IMR-90 (cell line): ENCODE data around the gene ARMC9. TPM values are rescaled to one million over a fixed set of nuclear protein-coding genes. Genes with fewer than 3 reads are reported as not detected.

Source experiments
- ATAC-seq: fragments of 200-7000 bp; cut with Tn5 transposase; 2 replicates; pipeline ENCODE4 v1.9.1; 2020; ENCODE audit warnings: low read depth, mild to moderate bottlenecking, moderate library complexity
- BruUV-seq: library from RNA; stranded (reverse); fragments of 400-500 nt; replicated peaks from 2 replicates; lab custom pipeline; 2021; lab: Mats Ljungman, UMichigan
- CTCF ChIA-PET: fragments of 300-600 bp; formaldehyde crosslinking; extraction: SDS; loops from one replicate; lab custom pipeline; 2021; ENCODE audit warnings: antibody characterized with exemption; lab: Yijun Ruan, JAX
- POLR2A ChIA-PET: fragments of 300-600 bp; sonication (Branson Sonifier 250); formaldehyde crosslinking; loops from one replicate; lab custom pipeline; 2022; ENCODE audit warnings: antibody characterized with exemption; ENCODE audit not compliant: unreplicated experiment; lab: Charles Lee
- DNase-seq: peaks from one replicate; pipeline ENCODE4 v3.0.0; 2013
- H2AFZ ChIP-seq: replicated peaks from 2 replicates; pipeline ENCODE3; 2013; ENCODE audit warnings: low read length, mild to moderate bottlenecking; ENCODE audit not compliant: poor library complexity
- H2AK5ac ChIP-seq: 2 replicates; pipeline ENCODE4 v1.6.1; 2013; ENCODE audit warnings: low read depth, low read length, inconsistent platforms
- H2AK9ac ChIP-seq: replicated peaks from 2 replicates; pipeline ENCODE3; 2013; ENCODE audit warnings: mild to moderate bottlenecking, low read depth, low read length, moderate library complexity; ENCODE audit not compliant: poor library complexity
- H2BK120ac ChIP-seq: 2 replicates; pipeline ENCODE4 v1.6.1; 2013; ENCODE audit warnings: low read depth, low read length, inconsistent platforms
- H2BK15ac ChIP-seq: 3 replicates; pipeline ENCODE4 v1.6.1; 2013; ENCODE audit warnings: low read depth, low read length, inconsistent platforms
- H2BK20ac ChIP-seq: 2 replicates; pipeline ENCODE4 v1.6.1; 2013; ENCODE audit warnings: low read depth, mild to moderate bottlenecking, inconsistent platforms, low read length, moderate library complexity
- H2BK5ac ChIP-seq: 2 replicates; pipeline ENCODE4 v1.6.1; 2013; ENCODE audit warnings: mild to moderate bottlenecking, low read depth, low read length, inconsistent platforms; ENCODE audit not compliant: poor library complexity, severe bottlenecking
- H3K14ac ChIP-seq: replicated peaks from 2 replicates; pipeline ENCODE4 v1.6.1; 2013; ENCODE audit warnings: low read depth, low read length, inconsistent platforms
- H3K18ac ChIP-seq: 2 replicates; pipeline ENCODE4 v1.6.1; 2013; ENCODE audit warnings: low read depth, low read length, control low read depth
- H3K23ac ChIP-seq: 2 replicates; pipeline ENCODE4 v1.6.1; 2013; ENCODE audit warnings: low read depth, low read length, inconsistent platforms
- H3K27ac ChIP-seq: 2 replicates; pipeline ENCODE4 v1.5.1; 2013; ENCODE audit warnings: mild to moderate bottlenecking, control low read depth, low read length; ENCODE audit not compliant: insufficient read depth
- H3K27me3 ChIP-seq: 2 replicates; pipeline ENCODE4 v1.6.1; 2013; ENCODE audit warnings: low read length; ENCODE audit not compliant: control insufficient read depth, insufficient read depth
- H3K36me3 ChIP-seq: 2 replicates; pipeline ENCODE4 v1.6.1; 2013; ENCODE audit warnings: low read length, mixed read lengths; ENCODE audit not compliant: control insufficient read depth, insufficient read depth
- H3K4ac ChIP-seq: 2 replicates; pipeline ENCODE4 v1.6.1; 2013; ENCODE audit warnings: low read depth, low read length, inconsistent platforms
- H3K4me1 ChIP-seq: 2 replicates; pipeline ENCODE4 v1.6.1; 2013; ENCODE audit warnings: low read length, mixed read lengths; ENCODE audit not compliant: control insufficient read depth, insufficient read depth
- H3K4me2 ChIP-seq: 2 replicates; pipeline ENCODE4 v1.6.1; 2013; ENCODE audit warnings: low read depth, mild to moderate bottlenecking, control low read depth, low read length, moderate library complexity
- H3K4me3 ChIP-seq: 2 replicates; pipeline ENCODE4 v1.5.1; 2013; ENCODE audit warnings: low read depth, mild to moderate bottlenecking, control low read depth, low read length, moderate library complexity; ENCODE audit not compliant: insufficient read depth
- H3K56ac ChIP-seq: 2 replicates; pipeline ENCODE4 v1.6.1; 2013; ENCODE audit warnings: low read length, inconsistent platforms; ENCODE audit not compliant: insufficient read depth; ENCODE audit errors: extremely low read depth
- H3K79me1 ChIP-seq, 2 experiments: 2 replicates each; pipeline ENCODE4 v1.6.1; 2013; ENCODE audit warnings: low read length in 2 of 2, inconsistent platforms in 1 of 2, low read depth in 1 of 2
- H3K9ac ChIP-seq: 2 replicates; pipeline ENCODE4 v1.6.1; 2013; ENCODE audit warnings: low read depth, low read length, control low read depth
- H3K9me1 ChIP-seq: 2 replicates; pipeline ENCODE4 v1.6.1; 2013; ENCODE audit warnings: low read length, inconsistent platforms; ENCODE audit not compliant: insufficient read depth
- H3K9me3 ChIP-seq: 2 replicates; pipeline ENCODE4 v1.6.1; 2013; ENCODE audit warnings: low read length; ENCODE audit not compliant: control insufficient read depth, insufficient read depth
- H4K20me1 ChIP-seq: 2 replicates; pipeline ENCODE4 v1.6.1; 2013; ENCODE audit warnings: low read length, inconsistent platforms; ENCODE audit not compliant: insufficient read depth
- H4K5ac ChIP-seq: 2 replicates; pipeline ENCODE4 v1.6.1; 2013; ENCODE audit warnings: mild to moderate bottlenecking, low read depth, low read length, control low read depth
- H4K8ac ChIP-seq, 2 experiments: 2 replicates each; pipeline ENCODE4 v1.6.1; 2013; ENCODE audit warnings: low read depth in 2 of 2, low read length in 2 of 2, control low read depth in 1 of 2, inconsistent platforms in 1 of 2
- H4K91ac ChIP-seq: 2 replicates; pipeline ENCODE4 v1.6.1; 2013; ENCODE audit warnings: low read depth, low read length, inconsistent platforms; ENCODE audit not compliant: insufficient read depth
- BHLHE40 ChIP-seq: fragments of 150-350 bp; IDR thresholded peaks from 2 replicates; pipeline ENCODE4 v1.6.1; 2016; ENCODE audit warnings: mild to moderate bottlenecking, low read depth, low read length
- CEBPB ChIP-seq: IDR thresholded peaks from 2 replicates; pipeline ENCODE4 v1.6.1; 2012; ENCODE audit warnings: low read depth, low read length, improper control_type of control experiment
- CTCF ChIP-seq: conservative IDR thresholded peaks from 2 replicates; pipeline ENCODE4 v1.5.1; 2012; ENCODE audit warnings: mild to moderate bottlenecking, low read depth, low read length, improper control_type of control experiment
- RAD21 ChIP-seq: IDR thresholded peaks from 2 replicates; pipeline ENCODE4 v1.6.1; 2012; ENCODE audit warnings: low read length, improper control_type of control experiment
- WGBS, 2 experiments: methylation state at CpG; one replicate each; pipeline versions ENCODE4 v1.1.5 to v1.1.7; 2013; ENCODE audit warnings: missing lambda C conversion rate in 2 of 2; ENCODE audit not compliant: insufficient read length in 1 of 2; ENCODE audit errors: extremely low coverage in 2 of 2; 5-methylcytosine and 5-hydroxymethylcytosine counted together
- dilution Hi-C: fragments of 300-500 bp; cut with HindIII; formaldehyde crosslinking; loops from one replicate; pipeline ENCODE4 v1.14.3; 2018; ENCODE audit warnings: low sequenced_read_pairs; ENCODE audit not compliant: unreplicated experiment
- in situ Hi-C: fragments of 300-500 bp; cut with MboI; formaldehyde crosslinking; loops from 3 replicates; pipeline ENCODE4 v1.14.3; 2019; ENCODE audit warnings: low sequenced_read_pairs, inconsistent platforms, mixed read lengths
- intact Hi-C: fragments of 100-400 bp; cut with micrococcal nuclease; formaldehyde crosslinking; loops from 2 replicates; pipeline ENCODE4 v1.10.0; 2022
- polyA plus RNA-seq, 3 experiments: library from polyadenylated mRNA; depleted of rRNA; stranded (reverse); fragments of >200 nt; gene quantifications; 2 replicates each; pipeline ENCODE4 v1.2.3, GENCODE V29; 2012; ENCODE audit warnings: low replicate concordance in 1 of 3
- total RNA-seq: library from RNA; depleted of rRNA; stranded (reverse); fragments of >200 nt; gene quantifications from 2 replicates; pipeline ENCODE4 v1.2.3, GENCODE V29; 2012
- TF ChIP-seq, protein P1 (sequence below): fragments of 150-350 bp; IDR thresholded peaks from 2 replicates; pipeline ENCODE4 v1.6.1; 2016; ENCODE audit warnings: low read depth, mild to moderate bottlenecking, low read length, moderate library complexity, borderline replicate concordance

ARMC9 gene
- total and polyA plus RNA-seq, 2 of the 4 experiments (the other 2 are of a cell fraction), result 36.0 to 46.6 TPM

DNA sequence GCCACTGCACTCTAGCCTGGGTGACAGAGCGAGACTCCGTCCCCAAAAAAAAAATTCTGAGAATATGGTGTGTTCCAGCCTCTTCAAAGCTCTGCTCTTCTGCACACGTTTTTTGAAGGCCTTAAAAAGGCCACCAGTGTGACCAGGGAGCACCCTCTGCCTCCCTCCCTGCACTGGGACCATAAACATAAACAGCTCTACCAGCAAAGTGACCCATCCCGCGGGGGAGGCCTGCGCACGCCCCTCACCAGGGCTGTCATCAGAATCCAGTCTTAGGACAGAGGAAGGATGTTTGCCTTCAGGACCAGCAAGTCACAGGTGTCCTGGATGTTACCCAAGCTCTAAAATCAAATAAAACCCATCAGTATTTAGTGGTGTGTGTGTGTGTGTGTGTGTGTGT is 173.9 kb downstream of the ARMC9 start:
- DNase-seq (no peak), ATAC-seq (no peak)
- Histone ChIP-seq H4K8ac (no peak overlapping the region), H4K20me1 (no peaks in the 10 kb centered on the region), H4K5ac (no peak overlapping the region), H4K91ac (no peak overlapping the region), H2BK15ac (no peak overlapping the region), H3K18ac (no peak overlapping the region), H3K9me1 (no peaks in the 10 kb centered on the region), H2BK20ac (no peak overlapping the region), H3K9ac (no peak overlapping the region), H2AK9ac (no peak overlapping the region), H2BK120ac (no peak overlapping the region), H3K4ac (no peak overlapping the region), H3K9me3 (no peaks in the 10 kb centered on the region), H3K27ac (no peak overlapping the region), H3K4me3 (no peak overlapping the region), H3K4me1 (no peaks in the 10 kb centered on the region), H2AFZ (no peak overlapping the region), H3K14ac (no peak overlapping the region), H3K36me3 (no peaks in the 10 kb centered on the region; the same call in 1 of the 2 replicates), H3K23ac (no peak overlapping the region), H3K27me3 (peaks cover 2% of the 10 kb centered on the region; the same call in 1 of the 2 replicates), H3K79me1 (no peaks in the 10 kb centered on the region), H3K56ac (no peak overlapping the region), H3K4me2 (no peak overlapping the region), H2BK5ac (no peak overlapping the region), H2AK5ac (no peak overlapping the region)
- in situ Hi-C loops, result no loop called here
- WGBS, 2 experiments, result 40% methylated on average over 1 of the region's 7 CpGs; no CpG with 5 or more reads in 1 of the 2 experiments
- no peak for TF ChIP-seq CEBPB
- TF ChIP-seq, protein P1, sequence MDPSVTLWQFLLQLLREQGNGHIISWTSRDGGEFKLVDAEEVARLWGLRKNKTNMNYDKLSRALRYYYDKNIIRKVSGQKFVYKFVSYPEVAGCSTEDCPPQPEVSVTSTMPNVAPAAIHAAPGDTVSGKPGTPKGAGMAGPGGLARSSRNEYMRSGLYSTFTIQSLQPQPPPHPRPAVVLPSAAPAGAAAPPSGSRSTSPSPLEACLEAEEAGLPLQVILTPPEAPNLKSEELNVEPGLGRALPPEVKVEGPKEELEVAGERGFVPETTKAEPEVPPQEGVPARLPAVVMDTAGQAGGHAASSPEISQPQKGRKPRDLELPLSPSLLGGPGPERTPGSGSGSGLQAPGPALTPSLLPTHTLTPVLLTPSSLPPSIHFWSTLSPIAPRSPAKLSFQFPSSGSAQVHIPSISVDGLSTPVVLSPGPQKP, result no peak
- TF ChIP-seq CTCF, result no peak
- no peak for TF ChIP-seq RAD21
- TF ChIP-seq BHLHE40, result no peak
- intact Hi-C loops, result no loop called here
- dilution Hi-C loops, result no loop called here
- POLR2A ChIA-PET, result no interaction called here
- no TSS peak for BruUV-seq
- CTCF ChIA-PET, result no interaction called here
